ENCODE results near the gene CLSTN2. TPM values are rescaled to one million over a fixed set of nuclear protein-coding genes. Genes with fewer than 3 reads are reported as not detected.

Gene CLSTN2
- total and polyA plus RNA-seq, 2 experiments from 2014 or later = 23.0 to 27.0 TPM

Small RNAs within 50 kb of the gene (small RNA-seq; reads per million reads assigned to genes)
- not detected for gene AC048346.1

Data from hepatocyte (in vitro differentiated cells).